Vagina (tissue), 2 donors: Measurements from ENCODE around the gene SYT13. TPM values are rescaled to one million over a fixed set of nuclear protein-coding genes. Genes with fewer than 3 reads are reported as not detected.

Experiments used
- DNase-seq, 2 donors: peaks; one replicate each; pipeline ENCODE4 v3.0.0-alpha.2; 2017; ENCODE audit errors: extremely low spot score in 2 of 2
- H3K27ac ChIP-seq: fragments of 200-600 bp; sonication (generic); one replicate; pipeline ENCODE4 v1.5.1; 2019
- H3K27me3 ChIP-seq: fragments of 200-600 bp; sonication (generic); one replicate; pipeline ENCODE4 v1.5.1; 2019
- H3K36me3 ChIP-seq, 2 donors: fragments of 200-600 bp; sonication (generic); one replicate each; pipeline ENCODE4 v1.5.1; 2017 to 2019
- H3K4me1 ChIP-seq: fragments of 200-600 bp; sonication (generic); one replicate; pipeline ENCODE4 v1.5.1; 2019
- H3K4me3 ChIP-seq, 2 donors: fragments of 200-600 bp; sonication (generic); 1 replicate in 1 of 2; 2 replicates in 1 of 2; pipeline ENCODE4 v1.5.1; 2016 to 2019
- H3K9me3 ChIP-seq: fragments of 200-600 bp; sonication (generic); one replicate; pipeline ENCODE4 v1.5.1; 2019
- POLR2A ChIP-seq, 2 donors: fragments of 450-650 bp; IDR thresholded peaks; one replicate each; pipeline ENCODE4 v1.6.1; 2017; ENCODE audit warnings: antibody characterized with exemption in 2 of 2, mild to moderate bottlenecking in 2 of 2, moderate library complexity in 2 of 2
- POLR2AphosphoS5 ChIP-seq, 2 donors: sonication (generic); formaldehyde crosslinking; IDR thresholded peaks; one replicate each; pipeline ENCODE4 v1.9.0; 2017; ENCODE audit warnings: antibody characterized with exemption in 2 of 2, mild to moderate bottlenecking in 2 of 2, low read depth in 1 of 2; ENCODE audit not compliant: insufficient read depth in 1 of 2
- intact Hi-C: fragments of 100-400 bp; cut with DNase I; formaldehyde crosslinking; loops from one replicate; pipeline ENCODE4 v1.15.1; 2023
- total RNA-seq: library from RNA; depleted of rRNA; stranded (reverse); fragments of >200 nt; gene quantifications from one replicate; pipeline ENCODE4 v1.2.3, GENCODE V29; 2016
- TF ChIP-seq, protein P1 (sequence below), 3 experiments: fragments of 450-650 bp in 2 of 3; fragments of 200-600 bp in 1 of 3; sonication (generic) in 1 of 3; IDR thresholded peaks; one replicate each; pipeline ENCODE4 v1.5.1; 2017 to 2019; ENCODE audit warnings: antibody characterized with exemption in 3 of 3, mild to moderate bottlenecking in 2 of 3, moderate library complexity in 2 of 3

Gene SYT13
- total RNA-seq, 1 donor from 2014 or later = 1.2 TPM

DNA sequence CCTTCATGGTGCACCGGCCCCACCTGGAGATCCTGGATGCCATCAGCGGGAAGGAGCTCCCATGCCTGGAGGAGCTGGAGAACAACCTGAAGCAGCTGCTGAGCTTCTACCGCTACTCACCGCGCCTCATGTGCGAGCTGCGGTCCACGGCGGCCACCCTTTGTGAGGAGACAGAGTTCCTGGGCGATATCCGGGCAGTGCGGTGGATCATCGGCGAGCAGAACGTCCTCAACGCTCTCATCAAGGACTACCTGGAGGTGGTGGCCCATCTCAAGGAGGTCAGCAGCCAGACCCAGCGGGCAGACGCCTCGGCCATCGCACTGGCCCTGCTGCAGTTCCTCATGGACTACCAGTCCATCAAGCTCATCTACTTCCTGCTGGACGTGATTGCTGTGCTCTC, 59.2 kb downstream of the SYT13 start:
- Histone ChIP-seq H3K4me3 (no peak overlapping the region), H3K9me3 (no peaks in the 10 kb centered on the region), H3K4me1 (no peaks in the 10 kb centered on the region), H3K36me3 (peaks cover 0 to 21% of the 10 kb centered on the region in 2 donors), H3K27ac (no peak overlapping the region), H3K27me3 (no peaks in the 10 kb centered on the region)
- intact Hi-C loops = no loop called here
- TF ChIP-seq, protein P1, sequence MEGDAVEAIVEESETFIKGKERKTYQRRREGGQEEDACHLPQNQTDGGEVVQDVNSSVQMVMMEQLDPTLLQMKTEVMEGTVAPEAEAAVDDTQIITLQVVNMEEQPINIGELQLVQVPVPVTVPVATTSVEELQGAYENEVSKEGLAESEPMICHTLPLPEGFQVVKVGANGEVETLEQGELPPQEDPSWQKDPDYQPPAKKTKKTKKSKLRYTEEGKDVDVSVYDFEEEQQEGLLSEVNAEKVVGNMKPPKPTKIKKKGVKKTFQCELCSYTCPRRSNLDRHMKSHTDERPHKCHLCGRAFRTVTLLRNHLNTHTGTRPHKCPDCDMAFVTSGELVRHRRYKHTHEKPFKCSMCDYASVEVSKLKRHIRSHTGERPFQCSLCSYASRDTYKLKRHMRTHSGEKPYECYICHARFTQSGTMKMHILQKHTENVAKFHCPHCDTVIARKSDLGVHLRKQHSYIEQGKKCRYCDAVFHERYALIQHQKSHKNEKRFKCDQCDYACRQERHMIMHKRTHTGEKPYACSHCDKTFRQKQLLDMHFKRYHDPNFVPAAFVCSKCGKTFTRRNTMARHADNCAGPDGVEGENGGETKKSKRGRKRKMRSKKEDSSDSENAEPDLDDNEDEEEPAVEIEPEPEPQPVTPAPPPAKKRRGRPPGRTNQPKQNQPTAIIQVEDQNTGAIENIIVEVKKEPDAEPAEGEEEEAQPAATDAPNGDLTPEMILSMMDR (IDR thresholded peaks at IDR 0.05) = no peak
- no peak for TF ChIP-seq POLR2AphosphoS5 (IDR thresholded peaks at IDR 0.05; ENCODE audit: insufficient read depth in 1 of 2, low read depth in 1 of 2)
- no peak for TF ChIP-seq POLR2A (IDR thresholded peaks at IDR 0.05)
- no peak for DNase-seq

DNA sequence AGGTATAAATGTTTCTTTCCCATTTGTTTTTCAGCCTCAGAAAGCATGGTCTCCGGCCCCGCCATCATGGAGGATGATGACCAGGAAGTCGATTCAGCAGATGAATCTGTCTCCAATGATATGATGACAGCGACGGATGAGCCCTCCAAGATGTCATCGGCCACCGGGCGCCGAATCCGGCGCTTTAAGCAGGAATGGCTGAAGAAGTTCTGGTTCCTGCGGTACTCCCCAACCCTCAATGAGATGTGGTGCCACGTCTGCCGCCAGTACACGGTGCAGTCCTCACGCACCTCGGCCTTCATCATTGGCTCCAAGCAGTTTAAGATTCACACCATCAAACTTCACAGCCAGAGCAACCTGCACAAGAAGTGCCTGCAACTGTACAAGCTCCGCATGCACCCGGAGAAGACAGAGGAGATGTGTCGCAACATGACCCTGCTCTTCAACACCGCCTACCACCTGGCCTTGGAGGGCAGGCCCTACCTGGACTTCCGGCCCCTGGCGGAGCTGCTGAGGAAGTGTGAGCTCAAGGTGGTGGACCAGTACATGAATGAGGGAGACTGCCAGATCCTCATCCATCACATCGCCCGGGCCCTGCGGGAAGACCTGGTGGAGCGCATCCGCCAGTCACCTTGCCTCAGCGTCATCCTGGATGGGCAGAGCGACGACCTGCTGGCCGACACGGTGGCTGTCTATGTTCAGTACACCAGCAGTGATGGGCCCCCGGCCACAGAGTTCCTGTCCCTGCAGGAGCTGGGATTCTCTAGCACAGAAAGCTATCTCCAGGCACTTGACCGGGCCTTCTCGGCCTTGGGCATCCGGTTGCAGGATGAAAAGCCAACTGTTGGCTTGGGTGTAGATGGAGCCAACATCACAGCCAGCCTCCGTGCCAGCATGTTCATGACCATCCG, 59.9 kb downstream of the SYT13 start:
- H3K27ac ChIP-seq = no peak overlapping the region
- H3K4me3 ChIP-seq = no peak overlapping the region
- no peaks in the 10 kb centered on the region for H3K4me1 ChIP-seq
- no peaks in the 10 kb centered on the region for H3K9me3 ChIP-seq
- intact Hi-C loops = no loop called here
- no peak for DNase-seq
- H3K36me3 ChIP-seq = peaks cover 0 to 21% of the 10 kb centered on the region in 2 donors
- TF ChIP-seq, protein P1 (IDR thresholded peaks at IDR 0.05) = no peak
- no peak for TF ChIP-seq POLR2AphosphoS5 (IDR thresholded peaks at IDR 0.05; ENCODE audit: insufficient read depth in 1 of 2, low read depth in 1 of 2)
- no peak for TF ChIP-seq POLR2A (IDR thresholded peaks at IDR 0.05)
- H3K27me3 ChIP-seq = no peaks in the 10 kb centered on the region

DNA sequence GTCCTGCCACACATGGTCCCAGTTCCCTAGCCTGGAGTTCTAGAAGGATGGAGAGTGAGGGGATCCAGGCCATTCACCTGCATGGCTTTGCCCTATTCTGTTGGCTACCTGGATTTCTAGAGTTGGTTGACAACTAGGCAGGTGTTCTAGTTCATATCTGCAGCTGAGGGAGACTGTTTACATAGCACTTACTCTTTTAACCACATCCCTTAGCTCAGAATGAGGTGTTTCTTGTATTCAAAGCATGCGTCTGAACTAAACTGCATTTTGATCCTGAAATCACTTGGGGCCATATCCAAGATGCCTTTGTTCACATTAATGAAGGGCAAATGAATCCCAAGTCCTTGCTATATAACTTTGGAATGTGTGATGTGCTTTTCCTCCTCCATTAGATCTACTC, 60.9 kb downstream of the SYT13 start:
- DNase-seq = no peak

DNA sequence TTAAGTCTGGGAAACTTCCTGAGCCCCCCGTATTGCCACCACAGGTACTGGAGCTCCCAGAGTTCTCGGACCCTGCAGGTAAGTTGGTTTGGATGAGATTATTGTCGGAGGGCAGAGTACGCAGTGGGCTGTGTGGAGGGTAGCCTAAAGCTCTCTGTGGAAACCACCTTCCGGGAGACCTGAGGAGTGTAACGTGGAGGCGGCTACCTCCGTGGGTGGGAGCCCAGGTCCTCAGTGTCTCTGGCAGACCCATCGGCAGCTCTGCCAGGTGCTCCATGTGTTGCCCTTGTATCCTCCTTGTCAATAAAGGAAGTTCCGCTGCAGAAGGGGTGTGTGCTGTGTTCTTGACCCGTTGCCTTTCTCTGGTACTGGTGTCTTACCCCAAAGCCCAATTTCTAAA, 61.4 kb downstream of the SYT13 start:
- H3K27ac ChIP-seq = no peak overlapping the region
- TF ChIP-seq POLR2AphosphoS5 (IDR thresholded peaks at IDR 0.05; ENCODE audit: insufficient read depth in 1 of 2, low read depth in 1 of 2) (no peak), POLR2A (IDR thresholded peaks at IDR 0.05) (no peak)
- TF ChIP-seq, protein P1 (IDR thresholded peaks at IDR 0.05) = no peak
- intact Hi-C loops = no loop called here
- no peaks in the 10 kb centered on the region for H3K9me3 ChIP-seq
- no peaks in the 10 kb centered on the region for H3K4me1 ChIP-seq
- peaks cover 0 to 24% of the 10 kb centered on the region in 2 donors for H3K36me3 ChIP-seq
- H3K27me3 ChIP-seq = no peaks in the 10 kb centered on the region
- no peak for DNase-seq
- H3K4me3 ChIP-seq = no peak overlapping the region

More for the DNA sequence above, 60.9 kb downstream of the SYT13 start:
- no peak overlapping the region for H3K27ac ChIP-seq
- no peaks in the 10 kb centered on the region for H3K27me3 ChIP-seq
- no peak overlapping the region for H3K4me3 ChIP-seq
- no peaks in the 10 kb centered on the region for H3K4me1 ChIP-seq
- H3K9me3 ChIP-seq = no peaks in the 10 kb centered on the region
- intact Hi-C loops = no loop called here
- TF ChIP-seq, protein P1 (IDR thresholded peaks at IDR 0.05) = no peak
- TF ChIP-seq POLR2AphosphoS5 (IDR thresholded peaks at IDR 0.05; ENCODE audit: insufficient read depth in 1 of 2, low read depth in 1 of 2) = no peak
- no peak for TF ChIP-seq POLR2A (IDR thresholded peaks at IDR 0.05)
- H3K36me3 ChIP-seq = peaks cover 0 to 21% of the 10 kb centered on the region in 2 donors

DNA sequence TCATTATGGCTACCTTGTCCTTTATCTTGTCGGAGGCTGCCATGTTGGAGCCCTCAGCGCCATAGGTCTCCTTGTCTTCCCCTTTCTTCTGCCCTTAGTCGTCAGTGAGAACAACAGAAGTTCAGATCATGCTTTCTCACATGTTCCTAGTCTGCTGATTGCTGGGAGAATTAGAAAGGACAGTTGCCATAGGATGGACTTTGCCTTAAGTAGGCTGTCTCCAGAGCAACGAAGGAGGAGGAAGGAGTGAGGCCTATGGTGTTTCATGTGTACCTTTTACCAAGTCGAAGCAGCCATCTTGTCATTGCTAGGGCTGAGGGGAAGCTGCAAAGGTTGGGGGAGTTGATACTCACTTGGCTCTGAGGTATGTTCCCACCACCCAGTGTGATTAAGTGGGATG, 62.6 kb downstream of the SYT13 start:
- DNase-seq = no peak
- H3K36me3 ChIP-seq = peaks cover 0 to 30% of the 10 kb centered on the region in 2 donors
- no peak overlapping the region for H3K27ac ChIP-seq
- no peaks in the 10 kb centered on the region for H3K27me3 ChIP-seq
- TF ChIP-seq, protein P1 (IDR thresholded peaks at IDR 0.05) = no peak
- TF ChIP-seq POLR2AphosphoS5 (IDR thresholded peaks at IDR 0.05; ENCODE audit: insufficient read depth in 1 of 2, low read depth in 1 of 2) (no peak), POLR2A (IDR thresholded peaks at IDR 0.05) (no peak)
- H3K4me3 ChIP-seq = no peak overlapping the region
- H3K9me3 ChIP-seq = no peaks in the 10 kb centered on the region
- intact Hi-C loops = no loop called here
- H3K4me1 ChIP-seq = no peaks in the 10 kb centered on the region
